GM21360 (cell line): ENCODE data around the gene SV2B.
A peak's percentile ranks its signal among the peaks of the same experiment; 100 is the strongest.
"Not testable (repeated sequence)": the region's sequence is repeated elsewhere in the genome, so short reads cannot be mapped to it uniquely, and the experiment has no call there.

Experiments used
- ATAC-seq: cut with Tn5 transposase; IDR thresholded peaks from one replicate; pipeline ENCODE4 v1.9.1; 2021; ENCODE audit warnings: mild to moderate bottlenecking, moderate library complexity; ENCODE audit not compliant: unreplicated experiment

Gene SV2B

GRCh38 chr15:91099995-91100813, at the start of gene SV2B:
TSS of gene SV2B (plus strand) at chr15:91100257. CDS start at chr15:91226264, 126,007 bp downstream.
- peak; percentile 81 for ATAC-seq

GRCh38 chr15:91051248-91051647, 48.8 kb upstream of the SV2B start:
- ATAC-seq, result no peak

- ATAC-seq, result no peak
Observed at GRCh38 chr15:91054816-91055215, 45.2 kb upstream of the SV2B start.

GRCh38 chr15:91055548-91056331, 44.3 kb upstream of the SV2B start:
- peak; percentile 51 for ATAC-seq

- ATAC-seq, result no peak
Observed at GRCh38 chr15:91061230-91061629, 38.8 kb upstream of the SV2B start.

GRCh38 chr15:91061997-91062396, 38.1 kb upstream of the SV2B start:
- no peak for ATAC-seq

GRCh38 chr15:91065505-91065904, 34.6 kb upstream of the SV2B start:
- ATAC-seq, result no peak

GRCh38 chr15:91067036-91067435, 33.0 kb upstream of the SV2B start:
- ATAC-seq, result no peak

- ATAC-seq, result no peak
Observed at GRCh38 chr15:91068436-91068835, 31.6 kb upstream of the SV2B start.

- no peak for ATAC-seq
Observed at GRCh38 chr15:91068966-91069365, 31.1 kb upstream of the SV2B start.

GRCh38 chr15:91070872-91071271, 29.2 kb upstream of the SV2B start:
- no peak for ATAC-seq

- no peak for ATAC-seq
Observed at GRCh38 chr15:91072161-91072560, 27.9 kb upstream of the SV2B start.

GRCh38 chr15:91073077-91073476, 27.0 kb upstream of the SV2B start:
- no peak for ATAC-seq

GRCh38 chr15:91073768-91074167, 26.3 kb upstream of the SV2B start:
- no peak for ATAC-seq

- ATAC-seq, result no peak
Observed at GRCh38 chr15:91075739-91076138, 24.3 kb upstream of the SV2B start.

GRCh38 chr15:91077029-91077428, 23.0 kb upstream of the SV2B start:
- ATAC-seq, result no peak

- not testable (repeated sequence) for ATAC-seq
Observed at GRCh38 chr15:91093866-91094265, 6.2 kb upstream of the SV2B start.

- ATAC-seq, result no peak
Observed at GRCh38 chr15:91098451-91098850, 1.6 kb upstream of the SV2B start.

- ATAC-seq, result peak; percentile 36
Observed at GRCh38 chr15:91099616-91099994, 452 bp upstream of the SV2B start.

GRCh38 chr15:91100814-91101607, 954 bp downstream of the SV2B start:
- ATAC-seq, result no peak

GRCh38 chr15:91101608-91101920, 1.5 kb downstream of the SV2B start:
- no peak for ATAC-seq
